Activated T-cell treated with anti-CD3 and anti-CD28 coated beads, Interleukin-2, amount 50 U/mL, for 72 hours (primary cell): ENCODE data around the gene EIF4E2. TPM values are rescaled to one million over a fixed set of nuclear protein-coding genes. Genes with fewer than 3 reads are reported as not detected.

ENCODE experiments used
- ATAC-seq, 2 donors: fragments of 150-1000 bp; cut with Tn5 transposase; replicated peaks in 1 of 2; 2 replicates each; pipeline ENCODE4 v1.10.0; 2021; ENCODE audit warnings: moderate library complexity in 2 of 2, mild to moderate bottlenecking in 1 of 2
- DNase-seq, 2 donors: peaks; one replicate each; pipeline ENCODE4 v3.0.0; 2021 to 2022; ENCODE audit warnings: mixed read lengths in 1 of 2
- H3K27ac Mint-ChIP-seq: one replicate; pipeline ENCODE4 v1.8.0; 2022; ENCODE audit warnings: mild to moderate bottlenecking, moderate library complexity, mixed read lengths
- H3K27me3 Mint-ChIP-seq: one replicate; pipeline ENCODE4 v1.8.0; 2022; ENCODE audit warnings: low read depth, mixed read lengths
- H3K36me3 Mint-ChIP-seq, 2 donors: one replicate each; pipeline ENCODE4 v1.8.0; 2022; ENCODE audit warnings: mixed read lengths in 2 of 2, mild to moderate bottlenecking in 1 of 2; ENCODE audit not compliant: insufficient read depth in 2 of 2
- H3K4me1 Mint-ChIP-seq: one replicate; pipeline ENCODE4 v1.8.0; 2022; ENCODE audit warnings: low read depth, mixed read lengths
- H3K4me3 Mint-ChIP-seq, 2 donors: one replicate each; pipeline ENCODE4 v1.8.0; 2022; ENCODE audit warnings: mild to moderate bottlenecking in 2 of 2, mixed read lengths in 2 of 2, moderate library complexity in 2 of 2
- H3K9me3 Mint-ChIP-seq, 2 donors: one replicate each; pipeline ENCODE4 v1.8.0; 2022; ENCODE audit warnings: mixed read lengths in 2 of 2
- total RNA-seq, 2 donors: library from RNA; stranded (reverse); gene quantifications; one replicate each; pipeline ENCODE4 v1.2.3, GENCODE V29; 2022

EIF4E2 gene
- total RNA-seq, 2 donors from 2014 or later, result 42.6 to 42.7 TPM

GRCh38 chr2:232535761-232536530, 14.5 kb upstream of the EIF4E2 start:
- no peaks in the 10 kb centered on the region for H3K36me3 Mint-ChIP-seq
- H3K9me3 Mint-ChIP-seq, result no peaks in the 10 kb centered on the region
- no peak overlapping the region for H3K27ac Mint-ChIP-seq
- H3K27me3 Mint-ChIP-seq, result peaks cover 25% of the 10 kb centered on the region
- no peak for ATAC-seq
- H3K4me1 Mint-ChIP-seq, result peaks cover 5% of the 10 kb centered on the region
- DNase-seq, result no peak
- no peak overlapping the region for H3K4me3 Mint-ChIP-seq

GRCh38 chr2:232537079-232537478, 13.4 kb upstream of the EIF4E2 start:
- Mint-ChIP-seq H3K36me3 (no peaks in the 10 kb centered on the region), H3K4me3 (no peak overlapping the region), H3K27me3 (peaks cover 25% of the 10 kb centered on the region), H3K4me1 (peaks cover 5% of the 10 kb centered on the region), H3K27ac (no peak overlapping the region), H3K9me3 (no peaks in the 10 kb centered on the region)
- DNase-seq (peak; percentile 29 to 31), ATAC-seq (peak; percentile 39 to 56)

GRCh38 chr2:232537499-232537898, 13.0 kb upstream of the EIF4E2 start:
- Mint-ChIP-seq H3K27ac (no peak overlapping the region), H3K9me3 (no peaks in the 10 kb centered on the region), H3K36me3 (no peaks in the 10 kb centered on the region), H3K4me3 (no peak overlapping the region), H3K27me3 (peaks cover 25% of the 10 kb centered on the region), H3K4me1 (peaks cover 5% of the 10 kb centered on the region)
- DNase-seq, result no peak
- no peak for ATAC-seq

- no peak for ATAC-seq
- no peak for DNase-seq
- peaks cover 20% of the 10 kb centered on the region for H3K27me3 Mint-ChIP-seq
- H3K9me3 Mint-ChIP-seq, result no peaks in the 10 kb centered on the region
- no peak overlapping the region for H3K27ac Mint-ChIP-seq
- H3K4me3 Mint-ChIP-seq, result no peak overlapping the region
- H3K4me1 Mint-ChIP-seq, result peaks cover 5% of the 10 kb centered on the region
- H3K36me3 Mint-ChIP-seq, result no peaks in the 10 kb centered on the region
Measured at GRCh38 chr2:232538671-232539070, 11.8 kb upstream of the EIF4E2 start.

- Mint-ChIP-seq H3K27me3 (peaks cover 20% of the 10 kb centered on the region), H3K4me1 (peaks cover 5% of the 10 kb centered on the region), H3K36me3 (no peaks in the 10 kb centered on the region), H3K27ac (no peak within 1 kb of the TSS), H3K9me3 (no peaks in the 10 kb centered on the region), H3K4me3 (no peak within 1 kb of the TSS)
- ATAC-seq (peak in 1 of 2 donors; percentile 16), DNase-seq (no peak)
Measured at GRCh38 chr2:232539298-232540231, 10.9 kb upstream of the EIF4E2 start, which contains the start of gene CHRNG. Gene CHRNG, plus strand, starts transcription at chr2:232539692. Its CDS starts 56 bp downstream, at chr2:232539748.

DNA sequence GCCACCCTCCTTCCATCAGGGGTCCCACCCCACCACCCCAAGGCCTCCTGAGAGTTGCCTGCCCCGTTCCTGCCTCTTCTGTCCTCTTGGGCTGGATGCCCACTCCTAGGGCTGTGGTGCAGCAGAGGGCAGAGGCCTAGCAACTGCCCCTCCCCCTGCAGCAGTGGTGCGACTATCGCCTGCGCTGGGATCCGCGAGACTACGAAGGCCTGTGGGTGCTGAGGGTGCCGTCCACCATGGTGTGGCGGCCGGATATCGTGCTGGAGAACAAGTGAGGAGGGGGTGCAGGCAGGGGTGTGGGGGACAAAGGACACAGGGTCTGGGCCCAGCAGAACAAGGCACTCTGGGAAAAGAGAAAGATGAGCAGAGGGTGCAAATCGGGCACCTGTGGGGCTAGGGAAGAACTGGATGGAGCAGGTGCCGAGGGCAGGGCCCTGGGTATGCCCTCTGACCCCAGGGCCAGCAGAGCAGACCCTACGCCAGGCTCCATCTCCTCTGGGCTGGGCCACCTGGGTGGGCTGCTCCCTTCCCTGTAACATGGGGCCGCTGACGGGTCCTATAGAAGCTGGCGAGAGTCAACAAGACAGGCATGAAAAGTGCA, 9.9 kb upstream of the EIF4E2 start:
- Mint-ChIP-seq H3K4me1 (peaks cover 5% of the 10 kb centered on the region), H3K9me3 (no peaks in the 10 kb centered on the region)
- no peak for DNase-seq

DNA sequence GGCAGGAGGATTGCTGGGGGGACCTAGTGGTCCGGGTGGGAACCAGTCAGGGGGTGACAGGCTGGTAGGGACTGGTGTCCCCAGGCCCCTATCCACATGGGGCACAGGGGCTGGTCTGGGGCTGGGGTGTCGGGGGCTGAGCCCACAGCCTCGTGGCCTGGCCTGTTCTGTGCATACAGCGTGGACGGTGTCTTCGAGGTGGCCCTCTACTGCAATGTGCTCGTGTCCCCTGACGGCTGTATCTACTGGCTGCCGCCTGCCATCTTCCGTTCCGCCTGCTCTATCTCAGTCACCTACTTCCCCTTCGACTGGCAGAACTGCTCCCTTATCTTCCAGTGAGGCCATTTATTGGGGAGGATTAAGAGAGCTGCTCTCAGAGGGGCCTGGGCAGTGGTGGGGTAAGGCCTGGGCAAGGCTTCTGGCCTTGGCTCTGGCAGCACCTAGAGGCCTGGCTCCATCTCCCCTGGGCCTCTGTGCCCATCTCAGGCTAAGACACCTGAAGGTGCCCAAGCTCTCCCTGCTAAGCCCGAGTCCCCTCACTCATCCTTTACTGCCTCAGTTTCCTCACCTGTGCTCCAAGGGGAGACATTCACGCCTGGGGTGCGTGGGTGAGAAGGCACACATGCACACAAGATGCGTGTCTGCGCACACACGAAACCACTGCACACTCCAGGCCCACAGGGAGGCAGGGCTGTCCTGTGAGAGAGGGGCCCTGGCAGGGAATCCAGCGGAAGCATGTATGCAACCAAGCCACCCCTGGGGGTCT, 9.1 kb upstream of the EIF4E2 start:
- Mint-ChIP-seq H3K9me3 (no peaks in the 10 kb centered on the region), H3K27me3 (peaks cover 16% of the 10 kb centered on the region), H3K36me3 (peaks cover 0 to 2% of the 10 kb centered on the region in 2 donors), H3K4me3 (no peak overlapping the region), H3K27ac (no peak overlapping the region), H3K4me1 (peaks cover 8% of the 10 kb centered on the region)
- ATAC-seq, result no peak
- DNase-seq, result no peak

More for the DNA sequence above, 9.9 kb upstream of the EIF4E2 start:
- H3K27ac Mint-ChIP-seq, result no peak overlapping the region
- no peaks in the 10 kb centered on the region for H3K36me3 Mint-ChIP-seq
- no peak for ATAC-seq
- H3K27me3 Mint-ChIP-seq, result peaks cover 20% of the 10 kb centered on the region
- H3K4me3 Mint-ChIP-seq, result no peak overlapping the region

DNA sequence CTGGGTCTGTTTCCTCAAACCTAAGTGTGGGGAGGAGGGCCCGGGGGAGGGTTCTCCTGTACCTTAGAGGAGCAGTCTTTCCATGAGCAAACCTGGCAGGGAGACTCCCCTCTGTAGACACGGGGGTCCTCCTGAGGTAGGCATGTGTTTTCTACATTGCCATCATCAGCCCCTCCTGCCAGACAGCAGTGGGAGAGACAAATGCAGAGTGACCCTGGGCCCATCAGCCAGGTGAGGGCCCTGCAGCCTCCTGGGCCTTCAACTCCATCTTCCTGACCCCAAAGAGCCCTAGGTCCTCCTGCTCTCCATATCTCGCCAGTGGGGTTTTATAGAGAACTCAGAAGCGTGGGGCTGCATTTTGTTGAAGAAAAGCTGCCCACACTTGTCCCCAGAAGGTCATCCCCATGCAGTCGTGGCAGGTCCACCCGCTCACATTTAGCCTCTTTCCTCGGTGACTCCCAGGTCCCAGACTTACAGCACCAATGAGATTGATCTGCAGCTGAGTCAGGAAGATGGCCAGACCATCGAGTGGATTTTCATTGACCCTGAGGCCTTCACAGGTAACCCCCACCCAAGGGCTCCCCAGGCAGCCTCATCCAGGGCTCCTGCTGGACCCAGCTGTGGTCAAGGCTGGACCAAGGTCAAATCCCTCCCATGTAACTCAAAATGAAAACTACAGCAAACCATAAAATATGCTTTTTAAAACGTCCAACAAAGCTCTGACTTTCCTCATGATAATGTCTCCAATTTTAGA, 8.4 kb upstream of the EIF4E2 start:
- H3K27ac Mint-ChIP-seq, result no peak overlapping the region
- no peak overlapping the region for H3K4me3 Mint-ChIP-seq
- no peak for ATAC-seq
- H3K9me3 Mint-ChIP-seq, result no peaks in the 10 kb centered on the region
- peaks cover 8% of the 10 kb centered on the region for H3K27me3 Mint-ChIP-seq
- H3K4me1 Mint-ChIP-seq, result peaks cover 10% of the 10 kb centered on the region
- no peak for DNase-seq
- peaks cover 2 to 5% of the 10 kb centered on the region in 2 donors for H3K36me3 Mint-ChIP-seq

- Mint-ChIP-seq H3K4me1 (peaks cover 17% of the 10 kb centered on the region), H3K27ac (no peak overlapping the region), H3K4me3 (no peak overlapping the region), H3K9me3 (no peaks in the 10 kb centered on the region), H3K36me3 (peaks cover 2 to 5% of the 10 kb centered on the region in 2 donors), H3K27me3 (peaks cover 8% of the 10 kb centered on the region)
- DNase-seq (no peak), ATAC-seq (no peak)
Measured at GRCh38 chr2:232542715-232543467, 7.6 kb upstream of the EIF4E2 start.

DNA sequence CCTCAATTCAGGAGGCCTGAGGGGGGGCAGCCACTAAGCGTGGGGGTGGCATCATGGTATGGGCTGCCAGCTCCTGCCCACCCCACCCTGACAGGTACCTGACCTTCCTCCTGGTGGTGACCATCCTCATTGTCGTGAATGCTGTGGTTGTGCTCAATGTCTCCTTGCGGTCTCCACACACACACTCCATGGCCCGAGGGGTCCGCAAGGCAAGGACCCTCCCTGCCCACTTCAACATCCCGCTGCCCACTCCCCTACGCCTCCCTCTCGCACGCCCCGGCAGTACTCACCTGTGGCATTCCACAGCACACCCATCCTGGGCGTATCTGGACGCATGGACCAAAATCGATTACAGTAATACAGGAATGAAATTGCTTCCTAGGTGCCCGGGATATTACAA, 7.0 kb upstream of the EIF4E2 start:
- DNase-seq, result no peak
- H3K9me3 Mint-ChIP-seq, result peaks cover 0 to 1% of the 10 kb centered on the region in 2 donors

GRCh38 chr2:232543928-232544631, 6.4 kb upstream of the EIF4E2 start:
- Mint-ChIP-seq H3K9me3 (peaks cover 0 to 2% of the 10 kb centered on the region in 2 donors), H3K4me1 (peaks cover 23% of the 10 kb centered on the region), H3K4me3 (no peak overlapping the region), H3K36me3 (peaks cover 4 to 14% of the 10 kb centered on the region in 2 donors), H3K27ac (no peak overlapping the region), H3K27me3 (no peaks in the 10 kb centered on the region)
- no peak for ATAC-seq
- DNase-seq, result no peak

More for the DNA sequence above, 7.0 kb upstream of the EIF4E2 start:
- Mint-ChIP-seq H3K27ac (no peak overlapping the region), H3K4me1 (peaks cover 18% of the 10 kb centered on the region), H3K27me3 (peaks cover 3% of the 10 kb centered on the region), H3K4me3 (no peak overlapping the region), H3K36me3 (peaks cover 3 to 8% of the 10 kb centered on the region in 2 donors)
- no peak for ATAC-seq
